Activated T-helper 2 cell treated with anti-CD3 and anti-CD28 coated beads, Interferon-gamma antibody, Interleukin-2, Interleukin-4, amounts not matched to agents 10 μg/mL and 5 μg/mL and 100 μg/mL, durations not matched to agents 14 hours and 24 hours and 36 hours (primary cell): ENCODE results near the gene RBM10. TPM values are rescaled to one million over a fixed set of nuclear protein-coding genes. Genes with fewer than 3 reads are reported as not detected.

ENCODE experiments used
- DNase-seq: peaks from one replicate; pipeline ENCODE4 v3.0.0; 2021; ENCODE audit warnings: low spot score
- H3K27ac Mint-ChIP-seq: one replicate; pipeline ENCODE4 v1.8.0; 2021; ENCODE audit warnings: mixed read lengths
- H3K27me3 Mint-ChIP-seq: one replicate; pipeline ENCODE4 v1.8.0; 2021; ENCODE audit warnings: low read depth, mixed read lengths
- H3K36me3 Mint-ChIP-seq: one replicate; pipeline ENCODE4 v1.8.0; 2021; ENCODE audit warnings: low read depth, mixed read lengths
- H3K4me1 Mint-ChIP-seq: one replicate; pipeline ENCODE4 v1.8.0; 2021; ENCODE audit warnings: low read depth, mixed read lengths
- H3K4me3 Mint-ChIP-seq: one replicate; pipeline ENCODE4 v1.8.0; 2021; ENCODE audit warnings: low read depth, mild to moderate bottlenecking, moderate library complexity, mixed read lengths
- H3K9me3 Mint-ChIP-seq: one replicate; pipeline ENCODE4 v1.8.0; 2021; ENCODE audit warnings: mixed read lengths
- intact Hi-C: fragments of 100-400 bp; cut with micrococcal nuclease; formaldehyde crosslinking; loops from one replicate; pipeline ENCODE4 v1.15.1; 2023
- total RNA-seq: library from RNA; stranded (reverse); gene quantifications from 2 replicates; pipeline ENCODE4 v1.2.3, GENCODE V29; 2022

RBM10 gene
- total RNA-seq, 1 donor from 2014 or later = 69.2 TPM

- no peaks in the 10 kb centered on the region for H3K9me3 Mint-ChIP-seq
- H3K27me3 Mint-ChIP-seq = no peaks in the 10 kb centered on the region
- H3K4me1 Mint-ChIP-seq = peaks cover 21% of the 10 kb centered on the region
- intact Hi-C loops = loop anchor here (10.0 kb wide), 1 partner anchor 116 kb away; no protein-coding TSS in a partner anchor
- no peak for DNase-seq
- H3K27ac Mint-ChIP-seq = no peak overlapping the region
- peaks cover 72% of the 10 kb centered on the region for H3K36me3 Mint-ChIP-seq
- H3K4me3 Mint-ChIP-seq = no peak overlapping the region
These were observed 53.7 kb downstream of the RBM10 start for GRCh38 chrX:47198687-47199080.

GRCh38 chrX:47199286-47199685 lies 54.3 kb downstream of the RBM10 start:
- Mint-ChIP-seq H3K27ac (no peak overlapping the region), H3K36me3 (peaks cover 74% of the 10 kb centered on the region), H3K4me1 (peaks cover 21% of the 10 kb centered on the region), H3K9me3 (no peaks in the 10 kb centered on the region), H3K27me3 (no peaks in the 10 kb centered on the region), H3K4me3 (no peak overlapping the region)
- intact Hi-C loops = loop anchor here (10.0 kb wide), 1 partner anchor 116 kb away; no protein-coding TSS in a partner anchor
- no peak for DNase-seq

GRCh38 chrX:47200385-47201150 lies 55.5 kb downstream of the RBM10 start:
- no peak for DNase-seq
- H3K9me3 Mint-ChIP-seq = no peaks in the 10 kb centered on the region
- no peak overlapping the region for H3K27ac Mint-ChIP-seq
- H3K4me3 Mint-ChIP-seq = no peak overlapping the region
- intact Hi-C loops = no loop called here
- peaks cover 72% of the 10 kb centered on the region for H3K36me3 Mint-ChIP-seq
- H3K27me3 Mint-ChIP-seq = no peaks in the 10 kb centered on the region
- H3K4me1 Mint-ChIP-seq = peaks cover 17% of the 10 kb centered on the region

- Mint-ChIP-seq H3K9me3 (no peaks in the 10 kb centered on the region), H3K4me3 (no peak overlapping the region), H3K27ac (peak overlapping the region; percentile 16), H3K36me3 (peaks cover 68% of the 10 kb centered on the region), H3K4me1 (peaks cover 8% of the 10 kb centered on the region), H3K27me3 (no peaks in the 10 kb centered on the region)
- intact Hi-C loops = no loop called here
- DNase-seq = no peak
These were observed 56.4 kb downstream of the RBM10 start for GRCh38 chrX:47201345-47201944.

GRCh38 chrX:47202316-47202715 lies 57.3 kb downstream of the RBM10 start:
- Mint-ChIP-seq H3K36me3 (peaks cover 70% of the 10 kb centered on the region), H3K9me3 (no peaks in the 10 kb centered on the region), H3K27me3 (no peaks in the 10 kb centered on the region), H3K4me3 (no peak overlapping the region), H3K27ac (no peak overlapping the region), H3K4me1 (peaks cover 1% of the 10 kb centered on the region)
- no peak for DNase-seq
- intact Hi-C loops = no loop called here

GRCh38 chrX:47202877-47203276 lies 57.9 kb downstream of the RBM10 start:
- H3K9me3 Mint-ChIP-seq = no peaks in the 10 kb centered on the region
- DNase-seq = no peak
- no peak overlapping the region for H3K27ac Mint-ChIP-seq
- peaks cover 70% of the 10 kb centered on the region for H3K36me3 Mint-ChIP-seq
- no peak overlapping the region for H3K4me3 Mint-ChIP-seq
- no peaks in the 10 kb centered on the region for H3K27me3 Mint-ChIP-seq
- no peaks in the 10 kb centered on the region for H3K4me1 Mint-ChIP-seq
- intact Hi-C loops = no loop called here

GRCh38 chrX:47204970-47205369 lies 59.9 kb downstream of the RBM10 start:
- no peak overlapping the region for H3K4me3 Mint-ChIP-seq
- no peak for DNase-seq
- no peaks in the 10 kb centered on the region for H3K4me1 Mint-ChIP-seq
- H3K9me3 Mint-ChIP-seq = no peaks in the 10 kb centered on the region
- H3K36me3 Mint-ChIP-seq = peaks cover 61% of the 10 kb centered on the region
- H3K27ac Mint-ChIP-seq = no peak overlapping the region
- intact Hi-C loops = no loop called here
- no peaks in the 10 kb centered on the region for H3K27me3 Mint-ChIP-seq

GRCh38 chrX:47206316-47206715 lies 61.3 kb downstream of the RBM10 start:
- Mint-ChIP-seq H3K9me3 (no peaks in the 10 kb centered on the region), H3K27ac (no peak overlapping the region), H3K27me3 (no peaks in the 10 kb centered on the region), H3K4me1 (no peaks in the 10 kb centered on the region), H3K36me3 (peaks cover 63% of the 10 kb centered on the region), H3K4me3 (no peak overlapping the region)
- intact Hi-C loops = no loop called here
- no peak for DNase-seq

- Mint-ChIP-seq H3K4me1 (no peaks in the 10 kb centered on the region), H3K36me3 (peaks cover 68% of the 10 kb centered on the region)
- intact Hi-C loops = no loop called here
These were observed 63.1 kb downstream of the RBM10 start for GRCh38 chrX:47208108-47208507.

GRCh38 chrX:47209508-47210238 lies 64.7 kb downstream of the RBM10 start:
- intact Hi-C loops = no loop called here
- Mint-ChIP-seq H3K4me1 (no peaks in the 10 kb centered on the region), H3K9me3 (no peaks in the 10 kb centered on the region), H3K27ac (no peak overlapping the region), H3K4me3 (no peak overlapping the region), H3K27me3 (no peaks in the 10 kb centered on the region), H3K36me3 (peaks cover 71% of the 10 kb centered on the region)
- DNase-seq = no peak

More at GRCh38 chrX:47208108-47208507, 63.1 kb downstream of the RBM10 start:
- H3K27ac Mint-ChIP-seq = no peak overlapping the region
- no peaks in the 10 kb centered on the region for H3K27me3 Mint-ChIP-seq
- no peak overlapping the region for H3K4me3 Mint-ChIP-seq
- no peak for DNase-seq
- H3K9me3 Mint-ChIP-seq = no peaks in the 10 kb centered on the region

- no peaks in the 10 kb centered on the region for H3K9me3 Mint-ChIP-seq
- peaks cover 75% of the 10 kb centered on the region for H3K36me3 Mint-ChIP-seq
- H3K4me1 Mint-ChIP-seq = no peaks in the 10 kb centered on the region
- H3K27ac Mint-ChIP-seq = no peak overlapping the region
- no peak for DNase-seq
- no peak overlapping the region for H3K4me3 Mint-ChIP-seq
- H3K27me3 Mint-ChIP-seq = no peaks in the 10 kb centered on the region
- intact Hi-C loops = no loop called here
These were observed 65.8 kb downstream of the RBM10 start for GRCh38 chrX:47210661-47211425.

- Mint-ChIP-seq H3K27ac (no peak overlapping the region), H3K9me3 (no peaks in the 10 kb centered on the region), H3K36me3 (peaks cover 72% of the 10 kb centered on the region), H3K4me1 (peaks cover 17% of the 10 kb centered on the region), H3K27me3 (no peaks in the 10 kb centered on the region), H3K4me3 (no peak overlapping the region)
- no peak for DNase-seq
- intact Hi-C loops = no loop called here
These were observed 67.6 kb downstream of the RBM10 start for GRCh38 chrX:47212381-47213293.
